ENCODE measurements around the gene GFOD1.

The GFOD1 gene

GRCh38 chr6:13488015-13488895, 855 bp upstream of the GFOD1 start:
- TF ChIP-seq CTCF (conservative IDR thresholded peaks at IDR 0.05; ENCODE audit: control insufficient read depth, insufficient read depth, low read depth, low read length), result no peak
- DNase-seq (ENCODE audit: low read depth), result peak; percentile 40

DNA sequence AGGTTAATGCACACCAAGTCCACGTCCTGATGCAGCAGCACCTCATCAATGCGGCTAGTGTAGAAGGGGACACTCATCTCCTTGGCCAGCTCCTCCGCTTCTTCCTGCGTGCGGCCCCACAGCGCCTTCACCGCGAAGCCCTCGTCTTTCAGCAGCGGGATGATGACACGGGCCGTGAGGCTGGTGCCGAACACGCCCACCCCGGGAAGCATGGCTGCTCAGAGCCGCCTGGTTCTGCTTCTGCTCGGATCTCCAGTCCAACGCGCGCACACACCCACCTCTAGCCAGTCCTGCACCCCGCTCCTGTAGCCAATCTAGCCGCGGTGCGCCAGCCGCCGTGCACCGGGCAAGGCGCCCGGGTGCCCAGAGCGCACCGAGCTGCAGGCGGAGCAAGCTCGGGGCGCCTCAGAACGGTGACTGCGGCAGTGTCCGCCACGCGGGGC, 700 bp downstream of the GFOD1 start:
- TF ChIP-seq CTCF (conservative IDR thresholded peaks at IDR 0.05; ENCODE audit: control insufficient read depth, insufficient read depth, low read depth, low read length), result no peak
- peak overlapping the region; percentile 66 for H3K4me3 ChIP-seq (ENCODE audit: control insufficient read depth, low read depth, low read length)
- DNase-seq (ENCODE audit: low read depth), result peak; percentile 54

More at GRCh38 chr6:13488015-13488895, 855 bp upstream of the GFOD1 start:
- peak overlapping the region; percentile 61 for H3K4me3 ChIP-seq (ENCODE audit: control insufficient read depth, low read depth, low read length)

DNA sequence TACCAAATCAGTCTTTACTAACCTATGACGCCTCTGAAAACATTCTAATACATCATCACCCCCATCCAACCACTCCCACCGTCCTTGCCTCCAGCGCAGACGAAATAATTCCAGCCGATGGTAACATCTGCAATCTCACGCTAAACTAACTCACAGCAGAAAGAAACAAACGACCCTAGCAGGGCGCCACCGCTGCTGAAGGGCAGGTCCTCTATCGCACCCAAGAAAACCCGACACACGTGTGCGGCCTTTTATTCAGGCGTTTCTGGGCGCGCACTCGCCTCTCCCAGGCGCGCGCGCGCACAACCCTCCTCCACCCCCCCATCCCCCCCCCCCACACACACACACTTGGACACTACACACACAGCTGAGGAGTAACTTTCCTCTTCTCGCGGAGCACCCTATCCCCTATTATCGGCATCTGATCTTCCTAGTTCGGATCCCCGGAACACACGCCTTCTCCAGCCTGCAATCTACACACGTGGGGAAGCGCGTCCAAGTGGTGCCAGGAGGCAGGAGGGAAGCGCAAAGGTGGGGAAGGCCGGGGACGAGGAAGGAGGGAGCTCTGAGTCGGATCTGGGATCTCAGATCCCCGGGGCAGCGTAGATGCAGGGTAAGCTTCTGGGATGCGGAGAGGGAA, 1.4 kb downstream of the GFOD1 start:
- no peak for TF ChIP-seq CTCF (conservative IDR thresholded peaks at IDR 0.05; ENCODE audit: control insufficient read depth, insufficient read depth, low read depth, low read length)
- H3K4me3 ChIP-seq (ENCODE audit: control insufficient read depth, low read depth, low read length), result peak overlapping the region; percentile 66
- DNase-seq (ENCODE audit: low read depth), result peak; percentile 29

DNA sequence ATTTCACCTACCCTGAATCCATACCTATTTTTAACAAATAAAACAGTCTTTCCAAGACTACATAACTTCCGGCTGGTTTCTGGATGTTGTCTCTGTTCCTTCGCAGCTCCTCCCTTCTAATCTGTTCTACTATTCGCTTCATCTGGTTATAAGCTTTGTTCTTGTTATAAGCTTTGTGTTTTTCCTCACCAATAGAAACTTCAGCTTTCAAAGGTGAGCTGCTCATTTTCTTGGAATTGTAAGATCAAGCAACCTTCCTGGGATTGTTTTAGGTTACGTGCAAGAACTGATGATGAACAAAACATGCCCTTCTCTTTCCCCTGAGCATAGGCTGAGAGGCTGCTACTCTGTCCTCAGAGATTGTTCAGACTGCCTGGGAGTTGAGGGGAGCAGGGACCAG, 2.1 kb downstream of the GFOD1 start:
- DNase-seq (ENCODE audit: low read depth), result no peak
- peak overlapping the region; percentile 66 for H3K4me3 ChIP-seq (ENCODE audit: control insufficient read depth, low read depth, low read length)
- TF ChIP-seq CTCF (conservative IDR thresholded peaks at IDR 0.05; ENCODE audit: control insufficient read depth, insufficient read depth, low read depth, low read length), result no peak

DNA sequence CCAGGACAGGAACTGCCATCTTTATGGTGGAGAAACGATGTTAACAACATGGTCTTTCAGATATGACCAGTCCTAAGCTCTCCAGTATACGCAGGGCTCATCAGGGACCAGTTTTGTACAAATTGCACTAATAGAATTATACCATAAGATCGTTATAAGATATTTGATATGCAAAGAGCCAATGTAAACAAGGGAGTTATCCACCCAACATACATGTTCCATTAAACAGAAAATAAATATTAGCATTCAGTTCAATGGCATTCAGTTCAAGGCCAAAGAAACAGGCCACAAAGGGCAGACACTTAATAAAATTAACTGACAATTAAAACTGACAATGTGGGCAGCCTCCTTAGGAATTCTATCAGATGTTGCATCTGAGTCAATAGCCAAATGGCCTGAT, 2.6 kb downstream of the GFOD1 start:
- no peak for TF ChIP-seq CTCF (conservative IDR thresholded peaks at IDR 0.05; ENCODE audit: control insufficient read depth, insufficient read depth, low read depth, low read length)
- H3K4me3 ChIP-seq (ENCODE audit: control insufficient read depth, low read depth, low read length), result no peak overlapping the region
- DNase-seq (ENCODE audit: low read depth), result no peak

- DNase-seq (ENCODE audit: low read depth), result no peak
- TF ChIP-seq CTCF (conservative IDR thresholded peaks at IDR 0.05; ENCODE audit: control insufficient read depth, insufficient read depth, low read depth, low read length), result no peak
- no peak overlapping the region for H3K4me3 ChIP-seq (ENCODE audit: control insufficient read depth, low read depth, low read length)
These were observed 3.2 kb downstream of the GFOD1 start for GRCh38 chr6:13484138-13484708.

All from fibroblast of mammary gland (primary cell).